Osteoblast (primary cell): Measurements from ENCODE around the gene GPR108. TPM values are rescaled to one million over a fixed set of nuclear protein-coding genes. Genes with fewer than 3 reads are reported as not detected.

Experiments used
- DNase-seq: peaks from one replicate; pipeline ENCODE4 v3.0.0; 2011; ENCODE audit warnings: low spot score, mixed read lengths; ENCODE audit not compliant: insufficient read length; ENCODE audit errors: missing footprints
- H2AFZ ChIP-seq: 2 replicates; pipeline ENCODE4 v1.6.0; 2011; ENCODE audit warnings: mild to moderate bottlenecking, low read length
- H3K27ac ChIP-seq: 2 replicates; pipeline ENCODE4 v1.5.1; 2011; ENCODE audit warnings: mild to moderate bottlenecking, low read depth, low read length, moderate library complexity
- H3K27me3 ChIP-seq: 2 replicates; pipeline ENCODE4 v1.6.0; 2012; ENCODE audit warnings: mild to moderate bottlenecking, control low read depth, inconsistent platforms, low read length, moderate library complexity; ENCODE audit not compliant: insufficient read depth
- H3K36me3 ChIP-seq: 2 replicates; pipeline ENCODE4 v1.5.1; 2011; ENCODE audit warnings: mild to moderate bottlenecking, low read length, control low read depth, moderate library complexity; ENCODE audit not compliant: insufficient read depth
- H3K4me1 ChIP-seq: 2 replicates; pipeline ENCODE4 v1.5.1; 2011; ENCODE audit warnings: mild to moderate bottlenecking, low read length, control low read depth, moderate library complexity; ENCODE audit not compliant: insufficient read depth
- H3K4me2 ChIP-seq: 2 replicates; pipeline ENCODE4 v1.6.0; 2011; ENCODE audit warnings: mild to moderate bottlenecking, low read length; ENCODE audit not compliant: insufficient read depth
- H3K4me3 ChIP-seq: fragments of 200-600 bp; sonication (generic); 3 replicates; pipeline ENCODE4 v1.5.1; 2012; ENCODE audit warnings: mild to moderate bottlenecking, low read length, inconsistent platforms; ENCODE audit not compliant: insufficient read depth
- H3K79me2 ChIP-seq: 2 replicates; pipeline ENCODE4 v1.6.0; 2012; ENCODE audit warnings: mild to moderate bottlenecking, low read length, control low read depth, inconsistent platforms; ENCODE audit not compliant: insufficient read depth
- H3K9me3 ChIP-seq: 2 replicates; pipeline ENCODE4 v1.5.1; 2011; ENCODE audit warnings: low read depth, low read length, control low read depth
- H4K20me1 ChIP-seq: 2 replicates; pipeline ENCODE4 v1.6.0; 2012; ENCODE audit warnings: mild to moderate bottlenecking, low read length, control low read depth; ENCODE audit not compliant: insufficient read depth
- CTCF ChIP-seq: IDR thresholded peaks from 2 replicates; pipeline ENCODE4 v1.5.1; 2011; ENCODE audit warnings: mild to moderate bottlenecking, low read depth, low read length, moderate library complexity; ENCODE audit errors: extremely low read depth
- total RNA-seq: library from RNA; depleted of rRNA; stranded (reverse); fragments of >200 nt; gene quantifications from 2 replicates; pipeline ENCODE4 v1.2.3, GENCODE V29; 2012

GPR108 gene
- total RNA-seq, 1 donor: 42.3 TPM

GRCh38 chr19:6740589-6741343 lies 3.4 kb upstream of the GPR108 start:
- Histone ChIP-seq H3K4me3 (peak overlapping the region; percentile 89), H3K79me2 (peaks cover 29% of the 10 kb centered on the region), H2AFZ (peak overlapping the region; percentile 57), H4K20me1 (peaks cover 7% of the 10 kb centered on the region), H3K36me3 (peaks cover 5% of the 10 kb centered on the region), H3K27ac (peak overlapping the region; percentile 17), H3K4me2 (peak overlapping the region; percentile 78), H3K4me1 (peaks cover 49% of the 10 kb centered on the region), H3K9me3 (no peaks in the 10 kb centered on the region), H3K27me3 (no peaks in the 10 kb centered on the region)
- DNase-seq: peak; percentile 87
- no peak for TF ChIP-seq CTCF

GRCh38 chr19:6739883-6740588 lies 2.7 kb upstream of the GPR108 start:
- Histone ChIP-seq H3K4me3 (peak overlapping the region; percentile 89), H3K4me2 (peak overlapping the region; percentile 78), H2AFZ (peak overlapping the region; percentile 69), H3K9me3 (no peaks in the 10 kb centered on the region), H3K27ac (peak overlapping the region; percentile 17), H4K20me1 (peaks cover 7% of the 10 kb centered on the region), H3K36me3 (peaks cover 5% of the 10 kb centered on the region), H3K79me2 (peaks cover 34% of the 10 kb centered on the region), H3K27me3 (no peaks in the 10 kb centered on the region), H3K4me1 (peaks cover 45% of the 10 kb centered on the region)
- TF ChIP-seq CTCF: no peak
- peak; percentile 90 for DNase-seq

- no peak for TF ChIP-seq CTCF
- Histone ChIP-seq H3K27ac (peak within 1 kb of the TSS; percentile 48), H3K4me2 (peak within 1 kb of the TSS; percentile 84), H2AFZ (peak within 1 kb of the TSS; percentile 92), H3K4me3 (peak within 1 kb of the TSS; percentile 89), H4K20me1 (peaks cover 7% of the 10 kb centered on the region), H3K9me3 (no peaks in the 10 kb centered on the region), H3K36me3 (peaks cover 5% of the 10 kb centered on the region), H3K79me2 (peaks cover 34% of the 10 kb centered on the region), H3K4me1 (peaks cover 40% of the 10 kb centered on the region), H3K27me3 (no peaks in the 10 kb centered on the region)
- peak; percentile 99 for DNase-seq
Measured at GRCh38 chr19:6739390-6739882, 2.1 kb upstream of the GPR108 start, which contains the start of gene TRIP10. TRIP10 (plus strand) TSS chr19:6739680; CDS start chr19:6739762, 82 bp downstream.
